HG02642 (cell line): Measurements from ENCODE around the gene SLC5A10.
"Not testable (repeated sequence)": the region's sequence is repeated elsewhere in the genome, so short reads cannot be mapped to it uniquely, and the experiment has no call there.

Experiments
- ATAC-seq: cut with Tn5 transposase; IDR thresholded peaks from one replicate; pipeline ENCODE4 v1.9.1; 2021; ENCODE audit warnings: mild to moderate bottlenecking; ENCODE audit not compliant: unreplicated experiment, poor library complexity

SLC5A10 gene

DNA sequence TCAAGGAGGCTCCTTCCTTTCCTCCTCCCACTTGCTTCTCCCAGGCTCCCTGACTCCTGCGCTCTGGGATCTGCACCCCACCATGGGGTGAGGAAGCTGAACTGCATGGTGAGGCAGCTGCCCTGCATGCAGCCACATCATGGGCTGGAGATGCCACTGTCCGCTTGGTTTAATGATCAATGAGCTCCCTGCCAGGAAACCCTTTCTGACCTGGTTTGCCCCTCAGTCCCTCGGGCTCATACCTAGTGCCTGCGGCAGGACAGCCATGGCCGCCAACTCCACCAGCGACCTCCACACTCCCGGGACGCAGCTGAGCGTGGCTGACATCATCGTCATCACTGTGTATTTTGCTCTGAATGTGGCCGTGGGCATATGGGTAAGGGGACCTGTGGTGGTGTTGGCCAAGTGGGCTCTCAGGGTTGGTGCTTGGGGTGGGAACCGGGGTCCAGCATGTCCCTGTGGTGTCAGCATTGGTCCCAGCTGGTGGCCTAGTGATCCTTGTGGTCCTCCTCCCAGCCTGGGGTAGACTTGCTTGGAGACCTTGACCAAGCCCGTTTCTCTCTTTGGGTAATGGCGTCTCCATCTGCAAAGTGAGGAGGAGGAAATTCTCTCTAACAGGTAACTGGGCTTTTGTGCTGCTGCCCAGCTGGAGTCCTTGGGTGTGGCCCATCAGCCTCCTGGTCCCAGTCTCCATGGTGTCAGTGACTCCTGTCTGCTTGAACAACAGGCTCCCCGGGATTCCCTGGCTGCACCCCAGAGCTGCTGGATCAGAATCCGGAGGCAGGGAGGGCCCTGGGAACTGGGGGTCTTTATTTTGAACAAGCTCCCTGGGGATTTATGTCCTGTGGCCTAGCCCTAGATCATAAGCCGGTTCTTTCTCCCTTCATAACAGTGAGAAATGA, at the start of gene SLC5A10:
Gene SLC5A10 (plus strand): TSS at position 225 of the 902 bp plus-strand sequence. CDS start 41 bp downstream, at position 266.
- ATAC-seq: no peak

DNA sequence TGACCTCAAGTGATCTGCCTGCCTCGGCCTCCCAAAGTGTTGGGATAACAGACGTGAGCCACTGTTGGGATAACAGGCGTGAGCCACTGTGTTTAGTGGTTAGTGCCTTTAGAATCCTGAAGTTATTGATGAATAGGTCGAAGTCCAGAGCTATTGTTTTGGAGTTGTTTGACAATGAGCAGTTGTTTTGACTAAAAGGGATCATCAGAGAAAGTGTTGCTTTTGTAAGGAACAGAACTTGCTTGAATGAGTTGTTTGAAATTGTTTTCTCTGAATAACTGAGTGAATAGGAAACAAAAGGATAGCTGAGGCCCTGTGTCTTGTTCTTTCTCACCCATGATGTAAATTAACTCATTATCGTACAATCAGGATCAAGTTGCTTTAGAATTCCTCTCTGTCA, 47.5 kb upstream of the SLC5A10 start:
- no peak for ATAC-seq

DNA sequence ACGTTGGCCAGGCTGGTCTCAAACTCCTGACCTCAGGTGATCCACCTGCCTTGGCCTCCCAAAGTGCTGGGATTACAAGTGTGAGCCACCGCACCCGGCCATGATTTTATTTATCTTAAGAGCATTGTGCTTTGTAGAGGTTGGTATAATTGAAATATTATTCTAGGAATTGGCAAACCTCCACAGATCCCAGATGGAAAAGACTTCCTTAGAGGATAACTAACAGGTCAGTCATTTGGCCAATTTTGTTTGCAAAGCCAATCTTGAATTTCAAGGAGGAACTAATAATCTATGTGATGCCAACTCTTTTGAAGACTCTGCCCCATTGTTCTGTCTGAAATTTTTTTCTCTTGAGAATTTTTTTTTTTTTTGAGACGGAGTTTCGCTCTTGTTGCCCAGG, 46.7 kb upstream of the SLC5A10 start:
- ATAC-seq: no peak

DNA sequence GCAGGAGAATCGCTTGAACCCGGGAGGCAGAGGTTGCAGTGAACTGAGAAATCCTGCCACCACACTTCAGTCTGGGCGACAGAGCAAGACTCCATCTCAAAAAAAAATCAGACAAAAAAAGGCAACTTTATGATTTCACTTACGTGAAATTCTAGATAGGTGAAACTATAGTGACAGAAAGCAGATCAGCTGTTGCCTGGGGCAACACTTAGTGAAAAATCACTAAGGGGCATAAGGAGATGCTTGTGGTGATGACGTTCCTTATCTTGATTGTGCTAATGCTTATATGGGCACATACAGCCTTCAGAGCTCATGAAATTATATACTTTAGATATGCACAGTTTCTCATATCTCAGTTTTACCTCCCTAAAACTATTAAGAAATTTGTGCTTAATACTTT, 41.6 kb upstream of the SLC5A10 start:
- ATAC-seq: no peak

DNA sequence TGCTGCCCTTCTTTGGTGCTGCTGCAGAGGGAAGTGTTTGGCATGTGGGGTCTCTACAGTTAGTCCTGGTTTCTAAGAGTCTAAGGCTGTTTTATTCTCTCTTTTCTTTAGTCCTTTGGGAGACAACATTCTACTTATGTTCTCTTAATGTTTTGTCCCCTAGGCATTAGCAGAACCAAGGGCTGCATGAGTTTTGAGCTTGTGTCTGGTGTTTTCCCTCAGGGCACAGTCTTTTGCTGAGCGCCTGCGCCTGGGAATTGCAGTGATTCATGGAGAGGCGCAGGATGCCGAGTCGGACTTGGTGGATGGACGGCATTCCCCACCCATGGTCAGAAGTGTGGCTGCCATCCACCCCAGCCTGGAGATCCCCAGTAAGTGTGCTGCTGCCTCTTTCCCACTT, 41.1 kb upstream of the SLC5A10 start:
- no peak for ATAC-seq

DNA sequence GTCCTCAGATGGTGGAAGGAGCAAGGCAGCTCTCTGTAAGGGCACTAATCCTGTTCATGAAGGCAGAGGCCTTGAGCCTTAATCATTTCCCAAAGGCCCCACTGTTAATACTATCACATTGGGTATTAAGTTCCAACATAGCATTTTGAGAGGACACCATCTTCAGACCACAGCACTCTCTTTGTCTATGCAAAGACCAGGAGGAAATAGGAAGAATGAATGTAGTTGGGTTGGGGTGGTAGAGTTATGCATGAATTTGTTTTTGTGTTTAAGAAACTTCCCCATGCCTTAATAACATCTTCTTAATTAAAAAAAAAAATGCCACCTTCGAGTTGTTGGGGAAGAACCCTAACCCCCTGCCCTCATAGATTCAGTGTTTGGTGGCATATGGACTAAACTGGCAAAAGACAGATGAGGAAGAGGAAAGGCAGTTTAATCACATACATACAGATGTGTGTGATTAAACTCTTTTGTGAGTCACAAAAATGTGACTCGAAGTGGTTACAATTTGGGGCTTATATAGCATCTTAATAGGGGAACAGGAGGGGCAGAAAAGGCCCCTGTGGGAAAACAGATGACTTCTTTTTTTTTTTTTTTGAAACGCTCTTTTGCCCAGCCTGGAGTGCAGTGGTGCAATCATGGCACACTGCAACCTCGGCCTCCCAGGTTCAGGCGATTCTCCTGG, 35.0 kb upstream of the SLC5A10 start:
- ATAC-seq: no peak

DNA sequence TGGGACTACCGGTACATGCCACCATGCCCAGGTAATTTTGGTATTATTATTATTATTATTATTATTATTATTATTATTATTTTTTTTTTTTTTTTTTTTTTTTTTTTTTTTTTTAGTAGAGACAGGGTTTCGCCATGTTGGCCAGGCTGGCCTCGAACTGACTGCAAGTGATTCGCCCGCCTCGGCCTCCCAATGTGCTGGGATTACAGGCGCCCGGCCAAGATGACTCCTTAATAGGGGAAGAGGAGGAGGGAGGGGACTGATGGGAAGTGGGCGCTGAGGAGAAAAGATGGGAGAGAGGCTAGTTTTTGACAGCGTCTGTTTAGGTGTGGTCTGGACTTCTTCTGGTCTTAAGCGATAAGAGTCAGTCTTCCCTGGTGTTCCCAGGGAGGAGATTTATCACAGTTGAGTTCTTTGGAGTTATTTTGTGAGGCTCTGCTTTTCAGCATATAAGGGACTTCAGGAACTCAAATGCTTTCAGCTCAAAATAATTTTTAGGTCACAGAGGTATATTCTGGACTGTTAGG, 34.4 kb upstream of the SLC5A10 start:
- ATAC-seq: no peak

DNA sequence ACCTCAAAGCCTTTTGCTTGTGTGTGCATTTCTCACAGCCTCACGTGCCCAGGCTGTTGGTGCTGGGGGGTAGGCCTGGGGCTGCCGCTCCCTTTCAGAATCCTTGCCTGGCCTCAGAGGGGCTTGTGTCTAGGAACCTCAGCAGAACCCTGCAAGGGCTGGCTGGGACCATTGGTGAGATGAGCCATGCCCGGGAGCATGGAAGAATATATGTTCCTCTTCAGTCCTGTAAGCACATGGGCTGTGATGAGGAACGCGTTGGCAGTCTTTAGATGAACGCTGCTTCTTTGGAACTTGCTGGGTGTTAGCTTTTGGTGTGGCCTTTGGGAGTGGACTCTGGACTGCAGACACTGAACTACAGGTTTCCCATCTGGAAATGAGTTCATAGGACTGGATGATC, 32.0 kb upstream of the SLC5A10 start:
- no peak for ATAC-seq

DNA sequence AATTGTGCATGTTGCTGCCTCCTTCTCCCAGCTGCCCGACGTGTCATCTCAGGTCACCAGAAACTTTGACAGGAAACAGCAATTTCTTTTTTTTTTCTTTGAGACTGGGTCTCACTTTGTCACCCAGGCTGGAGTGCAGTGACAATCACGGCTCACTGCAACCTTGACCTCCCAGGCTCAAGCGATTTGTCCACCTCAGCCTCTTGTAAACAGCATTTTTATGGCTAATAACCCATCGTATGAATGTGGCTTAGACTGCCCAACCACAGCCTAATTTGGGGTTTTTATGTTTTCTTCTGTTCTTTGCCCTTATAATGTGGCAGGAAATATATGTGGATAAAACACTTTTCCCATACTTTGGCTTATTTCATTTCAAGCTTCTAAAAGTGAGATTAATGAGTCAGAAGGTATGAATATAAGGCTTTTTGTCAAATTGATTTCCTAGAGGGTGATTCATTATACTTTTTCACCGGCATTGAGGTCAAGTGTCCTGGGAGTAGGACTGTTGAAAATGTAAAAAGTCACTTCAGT, 31.0 kb upstream of the SLC5A10 start:
- ATAC-seq: no peak

DNA sequence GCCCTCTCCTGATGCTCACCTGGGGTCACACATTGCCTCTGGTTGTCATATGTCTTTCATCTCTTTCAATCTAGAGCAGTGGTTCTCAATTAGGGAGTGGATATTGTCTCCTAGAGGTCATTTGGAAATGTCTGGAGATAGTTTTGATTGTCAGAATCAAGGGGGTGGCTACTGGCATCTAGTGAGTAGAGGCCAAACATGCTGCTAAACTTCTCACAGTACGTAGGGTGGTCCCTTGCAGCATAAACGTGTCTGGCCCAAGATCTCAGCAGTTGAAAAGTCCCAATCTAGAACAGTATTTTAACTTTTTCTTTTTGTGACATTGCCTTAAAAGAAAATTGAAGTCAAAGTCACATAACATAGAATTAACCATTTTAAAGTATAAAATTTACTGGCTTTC, 30.5 kb upstream of the SLC5A10 start:
- no peak for ATAC-seq

DNA sequence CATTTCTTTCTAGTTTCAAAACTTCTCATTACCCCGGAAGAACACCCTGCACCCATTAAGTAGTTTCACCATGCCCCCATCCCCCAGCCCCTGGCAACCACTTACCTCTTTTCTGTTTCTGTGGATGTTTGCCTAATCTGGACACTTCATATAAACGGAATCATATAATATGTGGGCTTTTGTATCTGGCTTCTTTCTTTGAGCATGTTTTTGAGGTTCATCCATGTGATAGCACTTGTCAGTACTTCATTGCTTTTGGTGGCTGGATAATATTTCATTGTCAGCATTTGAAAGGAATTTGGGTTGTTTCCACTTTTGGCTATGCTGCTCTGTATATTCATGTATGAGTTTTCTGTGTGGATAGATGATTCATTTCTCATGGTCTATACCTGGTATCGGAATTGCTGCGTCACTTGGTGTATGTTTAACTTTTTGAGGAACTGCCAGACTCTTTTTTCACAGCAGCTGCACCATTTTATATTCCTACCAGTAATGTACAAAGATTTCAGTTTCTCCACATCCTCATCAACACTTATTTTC, 30.0 kb upstream of the SLC5A10 start:
- ATAC-seq: peak; percentile 69

DNA sequence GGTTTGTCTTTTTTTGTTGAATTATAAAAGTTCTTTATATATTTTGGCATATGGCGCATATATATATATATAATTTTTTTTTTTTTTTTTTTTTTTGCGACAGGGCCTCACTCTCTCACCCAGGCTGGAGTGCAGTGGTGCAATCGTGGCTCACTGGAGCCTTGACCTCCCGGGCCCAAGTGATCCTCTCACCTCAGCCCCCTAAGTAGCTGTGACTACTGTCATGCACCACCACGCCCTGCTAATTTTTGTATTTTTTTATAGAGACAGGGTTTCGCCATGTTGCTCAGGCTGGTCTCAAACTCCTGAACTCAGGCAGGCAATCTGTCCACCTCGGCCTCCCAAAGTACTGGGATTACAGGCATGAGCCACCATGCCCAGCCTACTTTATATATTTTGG, 29.4 kb upstream of the SLC5A10 start:
- ATAC-seq: not testable (repeated sequence)

DNA sequence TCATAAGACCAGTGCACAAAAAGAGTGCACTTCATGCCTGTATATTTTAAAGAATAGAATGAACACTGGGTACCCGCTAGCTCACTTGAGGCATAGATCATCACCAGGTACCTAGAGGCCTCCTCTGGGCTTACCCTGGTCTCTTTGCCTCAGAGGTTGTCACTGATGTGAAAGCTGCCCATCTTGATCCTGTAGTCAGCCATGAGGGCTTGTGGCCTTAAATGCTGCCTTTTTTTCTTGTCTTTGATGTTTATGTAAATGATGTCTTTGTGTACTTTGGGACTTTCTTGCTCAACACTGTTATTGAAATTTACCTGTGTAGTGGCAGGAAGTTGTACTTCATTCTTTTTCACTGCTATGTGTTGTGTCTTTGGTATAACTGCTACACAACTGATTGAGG, 26.8 kb upstream of the SLC5A10 start:
- no peak for ATAC-seq

DNA sequence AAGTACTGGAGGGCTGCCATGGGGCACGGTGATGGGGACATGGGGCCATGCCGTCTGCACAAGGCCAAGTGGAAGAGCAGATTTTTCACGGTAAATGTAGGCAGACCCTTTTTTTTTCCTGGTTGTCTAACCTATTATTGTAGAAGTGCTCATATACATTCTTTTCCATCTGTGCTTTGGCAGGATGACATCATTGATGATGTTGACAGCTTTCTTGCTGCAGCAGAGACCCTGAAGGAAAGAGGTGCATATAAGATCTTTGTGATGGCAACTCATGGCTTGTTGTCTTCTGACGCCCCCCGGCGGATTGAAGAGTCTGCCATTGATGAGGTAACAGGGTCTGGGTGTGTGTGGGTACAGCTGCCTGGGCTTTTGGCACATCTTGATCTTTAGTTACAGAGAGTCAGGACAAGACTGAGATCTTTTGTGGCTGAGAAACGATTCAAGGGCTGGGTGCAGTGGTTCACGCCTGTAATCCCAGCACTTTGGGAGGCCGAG, 23.3 kb upstream of the SLC5A10 start:
- ATAC-seq: no peak

DNA sequence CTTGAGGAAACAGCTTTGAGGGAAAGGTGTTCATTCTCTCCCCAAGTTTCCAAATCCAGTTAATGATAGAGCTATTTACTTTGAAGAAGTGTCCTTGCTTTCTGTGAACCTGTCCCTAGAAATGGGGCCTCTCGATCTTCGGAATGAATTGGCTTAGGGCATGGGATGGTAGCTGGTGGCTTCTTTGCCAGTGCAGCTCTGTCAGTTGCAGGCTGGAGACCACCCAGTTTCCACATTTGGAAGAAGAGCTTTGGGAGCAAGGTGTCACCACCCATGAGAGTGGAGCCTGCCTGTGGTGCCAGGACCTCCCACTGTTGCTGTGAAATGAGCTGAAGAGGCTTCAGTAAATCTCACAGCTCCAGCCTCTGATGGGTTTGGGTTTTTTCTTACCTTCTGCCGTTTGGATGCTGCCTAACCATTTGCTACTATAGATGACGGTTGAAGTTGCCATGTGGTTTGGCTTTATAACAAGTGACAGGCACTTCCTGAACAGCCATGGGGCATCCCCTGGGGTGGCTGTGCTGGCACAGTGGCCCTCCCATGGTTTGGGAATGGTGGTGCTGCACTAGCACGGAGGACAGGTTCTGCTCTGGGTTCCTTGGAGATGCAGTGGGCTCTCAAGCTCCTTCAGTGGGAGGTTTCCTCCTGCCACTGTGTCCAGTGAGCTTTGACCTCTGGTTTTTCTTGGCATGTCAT, 19.5 kb upstream of the SLC5A10 start:
- no peak for ATAC-seq

DNA sequence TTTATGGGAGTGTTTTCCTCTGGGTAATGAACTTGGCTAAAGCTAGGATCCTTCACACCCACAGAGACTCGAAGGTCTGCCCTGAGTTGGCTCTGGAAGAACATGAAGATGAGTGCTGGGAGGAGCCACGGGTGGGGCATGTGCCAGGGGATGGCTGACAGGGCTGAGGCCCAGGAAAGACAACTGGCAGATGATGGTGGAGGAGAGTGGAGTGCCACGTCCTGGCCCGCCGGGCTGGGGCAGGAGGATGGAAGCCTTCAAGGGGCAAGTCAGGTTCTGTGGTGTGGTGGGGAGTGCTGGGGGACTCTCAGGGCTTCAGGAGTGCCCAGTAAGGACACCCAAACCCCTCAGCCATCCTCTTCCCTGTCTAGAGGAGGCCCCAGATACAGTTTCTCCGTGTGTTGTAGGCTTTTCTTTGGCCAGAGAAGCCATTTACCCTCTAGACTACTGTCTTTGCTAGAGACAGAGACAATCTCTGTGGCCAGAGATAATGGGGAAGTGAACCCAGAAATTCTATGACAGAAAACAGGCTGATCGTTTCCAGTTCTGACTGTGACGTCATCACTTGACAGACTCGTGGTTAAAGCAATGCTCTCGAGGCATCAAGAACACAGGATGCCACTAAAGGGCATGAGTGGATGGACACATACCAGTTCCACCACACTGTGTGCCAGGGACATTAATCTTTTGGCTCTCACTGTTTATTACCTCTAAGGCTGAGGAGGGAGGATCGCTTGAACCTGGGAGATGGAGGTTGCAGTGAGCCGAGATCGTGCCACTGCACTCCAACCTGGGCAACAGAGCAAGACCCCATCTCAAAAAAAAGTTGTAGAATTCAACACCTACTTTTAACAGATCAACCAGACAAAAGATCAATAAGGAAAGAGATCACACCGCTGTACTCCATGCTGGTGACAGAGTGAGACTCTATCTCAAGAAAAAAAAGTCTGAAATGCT, 18.6 kb upstream of the SLC5A10 start:
- no peak for ATAC-seq

DNA sequence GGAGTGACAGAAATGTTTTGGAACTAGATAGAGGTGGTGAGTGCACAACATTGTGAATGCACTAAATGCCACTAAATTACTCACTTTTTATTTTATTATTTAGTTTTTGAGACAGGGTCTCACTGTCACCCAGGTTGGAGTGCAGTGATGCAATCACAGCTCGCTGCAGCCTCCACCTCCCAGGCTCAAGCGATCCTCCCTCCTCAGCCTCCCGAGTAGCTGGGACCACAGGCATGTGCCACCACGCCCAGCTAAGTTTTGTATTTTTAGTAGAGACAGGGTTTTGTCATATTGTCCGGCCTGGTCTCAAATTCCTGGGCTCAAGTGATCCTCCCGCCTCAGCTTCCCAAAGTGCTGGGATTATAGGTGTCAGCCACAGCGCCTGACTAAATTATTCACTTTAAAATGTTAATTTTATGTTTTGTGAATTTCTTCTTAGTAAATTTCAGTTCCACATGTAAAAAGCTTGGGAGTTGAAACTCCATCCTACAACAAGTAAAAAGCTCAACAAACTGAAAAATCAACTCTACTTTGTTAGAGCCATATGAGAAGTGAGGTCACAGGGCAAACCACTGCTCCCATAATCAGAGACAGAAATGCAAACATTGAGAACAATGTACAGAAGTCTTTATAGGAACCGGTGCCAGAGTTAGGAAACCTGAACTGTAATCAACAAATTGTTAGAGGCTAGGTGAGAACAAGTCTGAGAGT, 13.8 kb upstream of the SLC5A10 start:
- ATAC-seq: no peak

DNA sequence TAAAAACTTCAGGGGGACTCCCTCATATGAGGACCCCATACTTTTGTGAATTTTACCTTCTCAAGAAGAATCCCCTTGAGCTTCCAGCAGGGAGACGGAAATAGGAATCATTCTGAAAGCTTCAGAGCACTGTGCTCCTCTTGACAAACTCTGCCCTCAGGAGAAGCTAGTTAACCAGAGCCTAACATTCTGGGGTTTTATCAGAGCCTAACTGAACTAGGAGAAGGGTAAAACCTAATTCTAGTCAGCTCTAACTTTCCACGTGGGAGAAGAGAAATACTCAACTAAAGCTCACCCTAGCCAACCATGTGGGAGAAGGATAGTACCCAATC, 13.3 kb upstream of the SLC5A10 start:
- ATAC-seq: no peak

DNA sequence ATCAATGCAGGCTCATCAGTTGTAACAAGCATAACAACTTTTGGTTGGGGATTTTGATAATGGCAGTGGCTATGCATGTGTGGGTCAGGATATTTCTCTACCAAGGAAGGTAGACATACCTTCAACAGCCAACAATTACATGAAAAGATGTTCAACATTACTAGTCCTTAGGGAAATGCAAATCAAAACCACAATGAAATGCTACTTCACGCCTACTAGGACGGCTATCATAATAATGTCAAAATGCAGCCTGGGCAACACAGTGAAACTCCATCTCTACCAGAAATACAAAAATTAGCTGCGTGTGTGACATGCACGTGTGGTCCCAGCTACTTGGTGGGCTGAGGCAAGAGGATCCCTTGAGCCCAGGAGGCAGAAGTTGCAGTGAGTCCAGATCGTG, 7.3 kb upstream of the SLC5A10 start:
- ATAC-seq: no peak
